Endothelial cell of hepatic sinusoid (primary cell): Measurements from ENCODE around the gene PERM1.
"Not testable (repeated sequence)": the region's sequence is repeated elsewhere in the genome, so short reads cannot be mapped to it uniquely, and the experiment has no call there.

Experiments used
- in situ Hi-C: cut with HindIII; loops from 2 replicates; pipeline ENCODE4 v1.10.0; 2017; ENCODE audit warnings: low sequenced_read_pairs

PERM1 gene

GRCh38 chr1:979744-980072, 2.2 kb downstream of the PERM1 start:
- in situ Hi-C loops = no loop called here

DNA sequence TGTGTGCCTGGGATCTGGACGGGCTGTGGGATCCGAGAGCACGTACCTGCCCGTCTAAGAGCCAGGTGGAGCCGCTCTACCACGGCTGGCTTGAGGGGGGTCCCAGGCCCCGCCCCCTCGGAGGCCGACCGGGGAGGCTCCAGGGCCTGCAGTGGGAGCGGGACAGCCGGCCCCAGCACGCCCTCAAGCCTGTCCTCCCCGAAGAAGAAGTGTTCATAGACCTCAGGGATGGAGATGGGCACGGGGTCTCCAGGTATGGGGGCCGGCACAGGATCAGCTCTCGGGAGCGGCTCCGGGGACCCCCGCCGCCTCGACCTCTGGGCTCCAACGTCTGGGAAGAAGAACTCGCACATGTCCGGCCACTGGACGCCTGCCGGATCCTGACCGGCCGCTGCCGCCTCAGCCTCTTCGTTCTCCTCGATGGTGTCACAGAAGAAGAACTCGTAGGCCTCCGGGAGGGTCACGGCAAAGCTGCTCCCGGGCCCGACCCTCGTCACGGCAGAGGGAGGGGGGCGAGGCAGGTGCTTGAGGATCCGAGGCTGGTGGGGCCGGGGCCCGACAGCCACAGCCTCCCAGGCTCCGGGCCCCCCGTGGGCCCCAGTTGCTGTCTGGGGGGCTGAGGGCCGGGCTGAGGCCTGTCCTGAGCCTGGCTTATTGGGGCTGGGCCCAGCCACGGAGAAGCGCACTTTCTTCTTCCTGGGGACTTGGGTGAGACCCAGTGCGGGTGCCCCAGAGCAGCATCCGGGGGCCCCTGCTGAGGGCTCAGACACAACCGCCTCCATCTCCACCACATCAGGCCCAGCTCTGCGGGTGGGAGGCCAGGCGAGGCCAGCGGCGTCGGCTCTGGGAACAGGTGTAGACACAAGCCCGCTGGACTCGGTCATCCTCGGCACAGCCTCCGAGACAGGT, 2.8 kb downstream of the PERM1 start:
- in situ Hi-C loops = no loop called here

GRCh38 chr1:978069-978834, 3.6 kb downstream of the PERM1 start:
- in situ Hi-C loops = no loop called here

GRCh38 chr1:976791-977190, 5.1 kb downstream of the PERM1 start:
- in situ Hi-C loops = not testable (repeated sequence)

GRCh38 chr1:975896-976683, 5.8 kb downstream of the PERM1 start:
- in situ Hi-C loops = no loop called here

- in situ Hi-C loops = no loop called here
Observed at GRCh38 chr1:975365-975764, 6.5 kb downstream of the PERM1 start.

DNA sequence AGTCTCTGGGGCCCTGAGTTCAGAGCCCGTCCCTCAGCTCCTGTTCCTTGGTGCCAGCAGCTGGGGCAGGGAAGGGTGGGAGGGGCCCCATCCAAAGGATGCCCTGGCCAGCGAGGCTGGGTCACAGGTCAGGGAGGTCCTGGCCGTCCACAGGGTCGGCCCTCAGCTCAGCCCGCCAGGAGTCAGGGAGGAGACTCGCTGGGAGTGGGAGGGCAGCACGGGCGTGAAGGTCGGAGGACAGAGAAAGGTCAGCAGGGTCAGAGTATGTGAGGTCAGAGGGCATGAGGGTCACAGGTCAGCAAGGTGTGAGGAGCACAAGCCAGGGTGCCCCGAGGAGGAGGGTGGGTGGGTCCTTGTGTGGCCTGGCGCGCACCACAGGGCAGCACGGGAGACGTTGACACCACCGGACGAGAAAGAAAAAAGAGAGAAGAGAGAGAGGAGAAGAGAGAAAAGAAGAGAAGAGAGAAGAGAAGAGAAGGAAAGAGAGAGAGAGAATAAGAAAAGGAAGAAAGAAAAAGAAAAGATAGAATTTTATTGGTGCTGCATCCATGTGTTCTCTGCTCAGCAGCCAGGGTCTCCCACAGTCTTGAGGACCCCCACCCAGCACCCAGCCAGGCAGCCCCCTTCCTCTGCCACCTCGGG, 7.1 kb downstream of the PERM1 start:
- in situ Hi-C loops = no loop called here

DNA sequence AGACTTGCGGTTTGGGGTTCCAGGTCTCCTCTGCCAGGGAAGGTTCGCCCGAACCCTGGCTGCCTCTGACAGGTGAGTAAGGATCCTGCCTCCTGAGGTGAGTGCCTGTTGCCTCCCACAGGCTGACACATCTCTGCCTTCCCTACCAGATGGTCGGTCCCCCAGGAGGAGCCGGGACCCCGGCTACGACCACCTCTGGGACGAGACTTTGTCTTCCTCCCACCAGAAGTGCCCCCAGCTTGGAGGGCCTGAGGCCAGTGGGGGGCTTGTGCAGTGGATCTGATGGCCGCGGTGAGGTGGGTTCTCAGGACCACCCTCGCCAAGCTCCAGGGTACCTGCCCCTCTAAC, 7.6 kb downstream of the PERM1 start:
- in situ Hi-C loops = no loop called here

DNA sequence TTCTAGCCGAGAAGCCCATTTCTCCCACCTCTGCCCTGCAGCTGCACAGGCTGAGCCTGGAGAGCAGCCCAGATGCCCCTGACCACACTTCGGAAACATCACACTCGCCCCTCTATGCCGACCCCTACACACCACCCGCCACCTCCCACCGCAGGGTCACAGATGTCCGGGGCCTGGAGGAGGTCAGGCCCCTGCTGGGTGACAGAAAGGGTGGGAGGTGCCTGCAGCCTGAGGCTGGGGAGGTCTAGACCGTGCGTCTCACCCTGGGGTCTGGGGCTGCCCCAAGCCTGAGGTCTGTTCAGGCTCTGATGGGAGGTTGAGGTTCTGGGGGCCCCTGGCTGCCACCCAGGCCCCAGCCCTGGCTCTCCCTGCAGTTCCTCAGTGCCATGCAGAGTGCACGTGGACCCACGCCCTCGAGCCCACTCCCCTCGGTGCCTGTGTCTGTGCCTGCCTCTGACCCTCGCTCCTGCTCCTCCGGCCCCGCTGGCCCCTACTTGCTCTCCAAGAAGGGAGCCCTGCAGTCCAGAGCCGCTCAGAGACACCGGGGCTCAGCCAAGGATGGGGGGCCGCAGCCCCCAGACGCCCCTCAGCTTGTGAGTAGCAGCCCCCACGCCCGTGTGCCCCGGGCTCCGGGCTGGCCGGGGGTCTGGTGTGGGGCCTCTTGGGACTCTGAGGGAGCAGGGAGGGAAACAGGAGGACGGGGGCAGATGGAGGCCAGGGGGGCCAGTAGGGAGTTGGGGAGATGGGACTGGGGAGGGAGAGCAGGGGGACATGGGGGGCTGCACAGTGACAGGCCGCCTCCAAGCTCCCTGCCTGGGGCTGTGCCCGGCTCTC, 8.2 kb downstream of the PERM1 start:
- in situ Hi-C loops = no loop called here

DNA sequence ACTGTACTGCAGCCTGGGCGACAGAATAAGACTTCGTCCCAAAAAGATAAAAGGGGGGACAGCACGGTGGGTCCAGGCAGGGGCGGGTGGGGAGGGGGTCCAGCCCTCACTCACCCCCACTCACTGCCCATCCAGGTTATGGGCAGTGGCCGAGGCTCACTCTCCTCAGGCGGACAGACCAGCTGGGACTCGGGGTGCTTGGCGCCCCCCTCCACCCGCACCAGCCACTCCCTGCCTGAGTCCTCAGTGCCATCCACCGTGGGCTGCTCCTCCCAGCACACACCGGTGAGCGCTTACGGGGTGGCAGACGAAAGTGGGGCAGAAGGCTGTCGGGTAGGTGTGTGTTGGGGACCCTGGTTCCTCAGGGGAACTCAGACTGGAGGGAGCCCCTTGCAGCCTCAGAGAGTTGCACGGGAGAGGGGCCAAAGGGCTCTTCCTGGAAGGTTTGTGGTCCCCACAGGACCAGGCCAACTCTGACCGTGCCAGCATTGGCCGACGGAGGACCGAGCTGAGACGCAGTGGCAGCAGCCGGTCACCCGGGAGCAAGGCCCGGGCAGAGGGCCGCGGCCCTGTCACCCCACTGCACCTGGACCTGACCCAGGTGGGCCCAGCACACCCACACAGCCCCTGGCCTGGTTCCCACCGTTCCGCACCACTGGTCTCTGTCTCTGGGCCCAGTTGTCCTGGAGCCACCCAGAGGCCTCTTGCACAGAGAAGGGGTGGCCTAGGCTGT, 9.0 kb downstream of the PERM1 start:
- in situ Hi-C loops = no loop called here

- in situ Hi-C loops = no loop called here
Observed at GRCh38 chr1:971751-972506, 10.0 kb downstream of the PERM1 start.

- in situ Hi-C loops = no loop called here
Observed at GRCh38 chr1:970973-971730, 10.7 kb downstream of the PERM1 start.

DNA sequence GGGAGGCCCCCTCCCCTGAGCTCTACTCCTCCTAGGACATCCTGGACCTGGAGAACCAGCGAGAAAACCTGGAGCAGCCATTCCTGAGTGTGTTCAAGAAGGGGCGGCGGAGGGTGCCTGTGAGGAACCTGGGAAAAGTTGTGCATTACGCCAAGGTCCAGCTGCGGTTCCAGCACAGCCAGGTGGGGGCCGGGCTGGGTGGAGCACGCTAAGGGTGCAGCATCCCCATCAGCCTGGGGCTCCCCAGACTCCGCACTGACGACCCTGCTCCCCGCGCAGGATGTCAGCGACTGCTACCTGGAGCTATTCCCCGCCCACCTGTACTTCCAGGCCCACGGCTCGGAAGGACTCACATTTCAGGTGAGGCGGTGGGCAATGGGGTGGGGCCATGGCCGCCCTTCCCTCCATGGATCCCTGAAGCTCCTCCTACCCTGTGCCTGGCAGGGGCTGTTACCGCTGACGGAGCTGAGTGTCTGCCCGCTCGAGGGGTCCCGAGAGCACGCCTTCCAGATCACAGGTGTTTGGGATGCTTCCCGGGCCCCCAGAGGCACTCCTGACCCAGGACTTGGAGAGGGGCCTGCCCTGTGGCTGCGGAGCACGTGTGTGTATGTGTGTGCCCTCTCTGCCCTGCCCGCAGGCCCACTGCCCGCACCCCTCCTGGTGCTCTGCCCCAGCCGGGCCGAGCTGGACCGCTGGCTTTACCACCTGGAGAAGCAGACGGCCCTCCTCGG, 11.5 kb downstream of the PERM1 start:
- in situ Hi-C loops = no loop called here

DNA sequence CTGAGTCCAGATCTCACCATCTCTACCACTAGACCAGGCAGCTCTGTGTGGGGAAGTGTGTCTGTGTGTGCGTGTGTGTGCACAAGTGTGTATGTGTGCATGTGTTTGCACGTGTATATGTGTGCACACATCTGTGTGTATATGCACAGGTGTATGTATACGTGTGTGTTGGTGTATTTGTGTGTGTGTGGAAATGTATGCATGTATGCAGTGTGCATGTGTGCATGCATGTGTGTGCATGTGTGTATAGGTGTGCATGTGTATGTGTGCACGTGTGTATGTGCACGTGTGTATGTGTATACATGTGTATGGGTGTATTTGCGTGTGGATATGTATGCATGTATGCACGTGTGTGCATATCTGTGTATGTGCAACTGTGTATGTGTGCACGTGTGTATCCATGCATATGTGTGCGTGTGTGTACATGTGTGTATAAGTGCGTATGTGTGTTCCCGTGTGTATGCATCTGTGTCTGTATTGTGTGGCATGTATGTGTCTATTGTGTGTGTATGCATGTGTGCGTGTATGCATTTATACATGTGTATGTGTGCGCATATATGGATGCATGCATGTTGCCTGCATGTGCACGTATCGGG, 12.5 kb downstream of the PERM1 start:
- in situ Hi-C loops = no loop called here

- in situ Hi-C loops = no loop called here
Observed at GRCh38 chr1:967466-968343, 14.2 kb downstream of the PERM1 start.

DNA sequence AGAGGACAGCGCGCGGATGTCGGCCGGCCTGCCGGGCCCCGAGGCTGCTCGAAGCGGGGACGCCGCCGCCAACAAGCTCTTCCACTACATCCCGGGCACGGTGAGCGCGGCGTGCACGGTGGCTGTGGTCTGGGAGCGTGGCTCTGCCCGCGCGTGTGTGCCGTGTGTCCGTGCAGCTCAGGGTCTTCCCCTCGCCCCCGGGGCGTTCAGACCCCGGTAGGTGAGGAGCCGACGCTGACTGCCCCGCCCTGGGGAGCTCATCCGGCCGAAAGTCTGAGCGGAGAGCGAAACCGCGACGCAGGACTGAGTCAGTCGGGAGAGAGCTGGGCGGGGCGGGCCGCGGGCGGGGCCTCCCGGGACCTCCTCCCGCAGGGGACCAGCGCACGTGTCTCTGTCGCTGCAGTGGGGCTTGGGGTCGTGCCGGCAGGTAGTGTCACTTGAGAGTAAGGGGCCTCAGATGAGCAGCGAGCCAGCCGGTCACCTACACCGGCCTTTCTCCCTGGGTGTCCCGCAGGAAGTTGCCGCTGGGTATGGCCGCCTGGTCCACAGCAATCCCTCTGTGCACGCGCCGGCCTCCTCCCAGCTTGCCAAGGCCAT, 15.1 kb downstream of the PERM1 start:
- in situ Hi-C loops = no loop called here
